NT2/D1 (cell line): ENCODE measurements around the gene OR2K2.
"Not testable (repeated sequence)": the region's sequence is repeated elsewhere in the genome, so short reads cannot be mapped to it uniquely, and the experiment has no call there.

Source experiments
- DNase-seq: peaks from one replicate; pipeline ENCODE4 v3.0.0-alpha.2; 2011; ENCODE audit warnings: low read depth, low spot score
- H3K27me3 ChIP-seq: 2 replicates; pipeline ENCODE4 v1.6.0; 2011; ENCODE audit warnings: mild to moderate bottlenecking; ENCODE audit not compliant: insufficient read length, insufficient read depth
- H3K36me3 ChIP-seq: 2 replicates; pipeline ENCODE4 v1.6.1; 2011; ENCODE audit warnings: mild to moderate bottlenecking, low read length, mixed read lengths; ENCODE audit not compliant: insufficient read depth, insufficient read length
- H3K4me1 ChIP-seq: 2 replicates; pipeline ENCODE4 v1.5.1; 2011; ENCODE audit not compliant: insufficient read depth, insufficient read length
- H3K4me3 ChIP-seq: 2 replicates; pipeline ENCODE4 v1.5.1; 2011; ENCODE audit warnings: low read depth; ENCODE audit not compliant: insufficient read length
- H3K9ac ChIP-seq: 2 replicates; pipeline ENCODE4 v1.6.0; 2011; ENCODE audit warnings: low read depth; ENCODE audit not compliant: insufficient read length
- H3K9me3 ChIP-seq: 2 replicates; pipeline ENCODE4 v1.5.1; 2011; ENCODE audit warnings: mild to moderate bottlenecking, low read length; ENCODE audit not compliant: insufficient read depth
- SUZ12 ChIP-seq: IDR thresholded peaks from 2 replicates; pipeline ENCODE4 v1.6.1; 2011; ENCODE audit not compliant: insufficient read length, insufficient read depth; ENCODE audit errors: extremely low read depth
- YY1 ChIP-seq: IDR thresholded peaks from 2 replicates; pipeline ENCODE4 v1.6.1; 2011; ENCODE audit not compliant: insufficient read length, insufficient read depth
- ZNF274 ChIP-seq: IDR thresholded peaks from 2 replicates; pipeline ENCODE4 v1.6.1; 2011; ENCODE audit warnings: mild to moderate bottlenecking, low read depth, low read length

Gene OR2K2

DNA sequence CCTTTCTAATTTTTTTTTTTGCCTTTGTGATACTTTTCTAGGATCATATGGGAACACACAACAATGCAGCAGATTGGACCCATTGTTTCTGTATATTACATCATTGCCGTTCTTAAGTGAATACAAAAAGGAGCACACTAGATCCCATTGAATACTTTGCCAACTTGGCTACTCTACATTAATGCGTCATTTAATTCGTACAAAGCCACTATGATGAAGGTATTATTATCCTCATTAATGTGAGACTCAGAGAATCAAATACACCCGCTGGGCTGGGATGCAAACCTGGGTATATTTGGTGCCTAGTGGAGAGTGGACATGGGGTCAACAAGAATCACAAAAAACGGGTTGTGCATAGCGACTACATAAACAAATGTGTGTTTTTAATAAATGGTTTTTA is 31.9 kb downstream of the OR2K2 start:
- Histone ChIP-seq H3K36me3 (no peaks in the 10 kb centered on the region), H3K27me3 (no peaks in the 10 kb centered on the region), H3K9ac (no peak overlapping the region), H3K4me1 (no peaks in the 10 kb centered on the region), H3K4me3 (no peak overlapping the region), H3K9me3 (peaks cover 8% of the 10 kb centered on the region; the same call in 1 of the 2 replicates)
- TF ChIP-seq SUZ12: no peak
- TF ChIP-seq ZNF274: no peak
- no peak for TF ChIP-seq YY1
- DNase-seq: no peak

GRCh38 chr9:111297066-111297824 is 32.8 kb downstream of the OR2K2 start:
- no peak for TF ChIP-seq SUZ12
- TF ChIP-seq YY1: no peak
- TF ChIP-seq ZNF274: no peak
- peaks cover 8% of the 10 kb centered on the region; the same call in 1 of the 2 replicates for H3K9me3 ChIP-seq

GRCh38 chr9:111294691-111295451 is 35.2 kb downstream of the OR2K2 start:
- Histone ChIP-seq H3K9ac (no peak overlapping the region), H3K36me3 (no peaks in the 10 kb centered on the region), H3K27me3 (no peaks in the 10 kb centered on the region), H3K9me3 (peaks cover 8% of the 10 kb centered on the region; the same call in 1 of the 2 replicates), H3K4me3 (no peak overlapping the region), H3K4me1 (no peaks in the 10 kb centered on the region)
- TF ChIP-seq YY1: no peak
- no peak for TF ChIP-seq SUZ12
- no peak for TF ChIP-seq ZNF274
- DNase-seq: no peak

More at GRCh38 chr9:111297066-111297824, 32.8 kb downstream of the OR2K2 start:
- H3K9ac ChIP-seq: no peak overlapping the region
- no peaks in the 10 kb centered on the region for H3K36me3 ChIP-seq
- no peaks in the 10 kb centered on the region for H3K4me1 ChIP-seq
- H3K27me3 ChIP-seq: no peaks in the 10 kb centered on the region
- no peak overlapping the region for H3K4me3 ChIP-seq
- DNase-seq: no peak

GRCh38 chr9:111287127-111287526 is 42.9 kb downstream of the OR2K2 start:
- peak; percentile 36 for DNase-seq
- H3K4me1 ChIP-seq: peaks cover 2% of the 10 kb centered on the region
- no peak overlapping the region for H3K9ac ChIP-seq
- TF ChIP-seq ZNF274: no peak
- no peak for TF ChIP-seq YY1
- TF ChIP-seq SUZ12: no peak
- H3K27me3 ChIP-seq: no peaks in the 10 kb centered on the region
- no peaks in the 10 kb centered on the region for H3K9me3 ChIP-seq
- no peaks in the 10 kb centered on the region for H3K36me3 ChIP-seq
- no peak overlapping the region for H3K4me3 ChIP-seq

DNA sequence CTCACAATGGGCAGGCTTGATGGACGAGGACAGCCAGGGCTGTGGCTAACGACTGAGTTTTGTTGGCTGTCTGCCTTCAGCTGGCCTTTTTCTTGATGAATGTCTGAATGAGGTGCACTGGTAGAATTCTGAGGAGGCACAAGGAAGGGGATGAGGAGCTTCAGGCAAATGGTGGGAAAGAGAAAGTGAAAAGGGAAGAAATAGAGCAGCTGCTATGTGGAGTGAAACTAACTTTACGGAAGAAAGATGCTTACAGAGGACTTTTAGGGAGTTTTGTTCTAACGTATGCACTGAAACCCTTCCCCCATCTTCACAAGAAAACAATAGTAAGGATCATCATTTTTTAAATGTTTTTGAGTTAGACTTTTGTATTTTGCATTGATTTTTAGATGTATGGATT is 45.3 kb downstream of the OR2K2 start:
- no peaks in the 10 kb centered on the region for H3K27me3 ChIP-seq
- no peak for DNase-seq
- H3K4me1 ChIP-seq: peaks cover 2% of the 10 kb centered on the region
- no peak overlapping the region for H3K9ac ChIP-seq
- no peak overlapping the region for H3K4me3 ChIP-seq
- no peak for TF ChIP-seq ZNF274
- TF ChIP-seq SUZ12: no peak
- no peak for TF ChIP-seq YY1
- no peaks in the 10 kb centered on the region for H3K9me3 ChIP-seq
- no peaks in the 10 kb centered on the region for H3K36me3 ChIP-seq

DNA sequence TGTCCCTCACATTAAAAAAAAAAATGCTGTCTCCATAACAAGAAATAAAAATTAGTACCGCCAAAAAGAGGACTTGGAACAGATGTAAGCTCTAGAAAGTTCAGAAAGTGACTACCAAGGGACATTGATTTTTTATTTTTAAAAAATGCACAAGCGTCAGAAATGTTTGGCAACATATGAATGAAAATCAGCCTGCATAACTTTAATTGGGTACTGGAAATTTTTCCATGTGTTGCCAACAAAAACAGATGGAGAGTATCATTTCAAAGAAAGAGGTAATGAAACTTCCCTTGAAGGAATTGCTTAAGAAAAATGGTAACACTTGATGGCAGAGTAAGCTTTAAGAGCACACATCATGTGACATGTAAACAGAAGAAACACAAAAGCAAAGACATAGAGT is 47.2 kb downstream of the OR2K2 start:
- Histone ChIP-seq H3K4me3 (no peak overlapping the region), H3K27me3 (no peaks in the 10 kb centered on the region), H3K9me3 (no peaks in the 10 kb centered on the region), H3K4me1 (peaks cover 2% of the 10 kb centered on the region), H3K36me3 (no peaks in the 10 kb centered on the region), H3K9ac (no peak overlapping the region)
- no peak for TF ChIP-seq YY1
- TF ChIP-seq SUZ12: no peak
- TF ChIP-seq ZNF274: no peak
- no peak for DNase-seq

DNA sequence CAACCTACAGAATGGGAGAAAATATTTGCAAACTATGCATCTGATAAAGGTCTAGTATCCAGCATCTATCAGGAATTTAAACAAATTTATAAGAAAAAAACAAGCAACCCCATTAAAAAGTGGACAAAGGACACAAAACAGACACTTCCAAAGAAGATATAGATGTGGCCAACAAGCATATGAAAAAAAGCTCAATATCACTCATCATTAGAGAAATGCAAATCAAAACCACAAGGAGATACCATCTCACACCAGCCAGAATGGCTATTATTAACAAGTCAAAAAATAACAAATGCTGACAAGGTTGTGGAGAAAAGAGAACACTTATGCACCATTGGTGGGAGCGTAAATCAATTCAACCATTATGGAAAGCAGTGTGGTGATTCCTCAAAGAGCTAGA is 49.2 kb downstream of the OR2K2 start:
- H3K9ac ChIP-seq, H3K27me3 ChIP-seq, DNase-seq, H3K36me3 ChIP-seq, H3K4me3 ChIP-seq, H3K4me1 ChIP-seq, H3K9me3 ChIP-seq: not testable (repeated sequence)
